ENCODE measurements around the gene WDR13. TPM values are rescaled to one million over a fixed set of nuclear protein-coding genes. Genes with fewer than 3 reads are reported as not detected.
A peak's percentile ranks its signal among the peaks of the same experiment; 100 is the strongest.

WDR13 gene
- total RNA-seq, 2 experiments from 2014 or later, result 48.5 to 53.5 TPM

DNA sequence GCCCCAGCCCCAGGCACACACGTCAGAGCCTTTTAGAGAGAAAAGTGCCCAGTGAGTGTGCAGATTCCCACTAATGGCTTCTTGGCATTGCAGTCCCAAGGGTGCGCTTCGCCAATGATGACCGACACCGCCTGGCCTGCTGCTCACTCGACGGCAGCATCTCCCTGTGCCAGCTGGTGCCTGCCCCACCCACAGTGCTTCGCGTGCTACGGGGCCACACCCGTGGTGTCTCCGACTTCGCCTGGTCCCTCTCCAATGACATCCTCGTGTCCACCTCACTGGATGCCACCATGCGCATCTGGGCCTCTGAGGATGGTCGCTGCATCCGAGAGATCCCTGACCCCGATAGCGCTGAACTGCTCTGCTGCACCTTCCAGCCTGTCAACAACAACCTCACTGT, 2.9 kb downstream of the WDR13 start:
- peaks cover 19% of the 10 kb centered on the region for H3K36me3 Mint-ChIP-seq (ENCODE audit: low read depth)
- ChIA-PET CTCF (no interaction called here), POLR2A (no interaction called here)
- no peaks in the 10 kb centered on the region for H3K9me3 Mint-ChIP-seq
- H3K27me3 Mint-ChIP-seq, result no peaks in the 10 kb centered on the region
- no peak overlapping the region for H3K4me3 Mint-ChIP-seq
- DNase-seq, result no peak
- peaks cover 9% of the 10 kb centered on the region for H3K4me1 Mint-ChIP-seq
- no peak overlapping the region for H3K27ac Mint-ChIP-seq

GRCh38 chrX:48601741-48602394, 4.6 kb downstream of the WDR13 start:
- no peaks in the 10 kb centered on the region for H3K27me3 Mint-ChIP-seq
- POLR2A ChIA-PET, result no interaction called here

DNA sequence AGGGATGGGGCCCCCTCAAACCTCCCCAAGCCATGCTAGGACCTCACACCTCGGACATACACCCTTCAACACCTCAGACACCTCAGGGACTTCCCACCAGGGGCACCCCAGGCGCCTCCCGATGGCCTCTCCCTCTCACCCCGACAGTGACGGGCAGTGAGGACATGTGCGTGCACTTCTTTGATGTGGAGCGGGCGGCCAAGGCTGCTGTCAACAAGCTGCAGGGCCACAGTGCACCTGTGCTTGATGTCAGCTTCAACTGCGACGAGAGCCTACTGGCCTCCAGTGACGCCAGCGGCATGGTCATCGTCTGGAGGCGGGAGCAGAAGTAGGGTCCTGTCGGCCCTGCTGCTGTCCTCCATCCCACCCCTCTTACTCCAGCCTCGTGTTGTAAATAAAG, 7.4 kb downstream of the WDR13 start:
- ChIA-PET CTCF (no interaction called here), POLR2A (no interaction called here)
- Mint-ChIP-seq H3K36me3 (ENCODE audit: low read depth) (peaks cover 8% of the 10 kb centered on the region), H3K4me1 (no peaks in the 10 kb centered on the region), H3K27ac (no peak overlapping the region), H3K27me3 (no peaks in the 10 kb centered on the region), H3K4me3 (no peak overlapping the region), H3K9me3 (no peaks in the 10 kb centered on the region)
- DNase-seq, result no peak

More at GRCh38 chrX:48601741-48602394, 4.6 kb downstream of the WDR13 start:
- DNase-seq, result no peak
- Mint-ChIP-seq H3K27ac (no peak overlapping the region), H3K4me3 (no peak overlapping the region), H3K9me3 (no peaks in the 10 kb centered on the region), H3K4me1 (peaks cover 9% of the 10 kb centered on the region), H3K36me3 (ENCODE audit: low read depth) (peaks cover 20% of the 10 kb centered on the region)
- CTCF ChIA-PET, result no interaction called here

DNA sequence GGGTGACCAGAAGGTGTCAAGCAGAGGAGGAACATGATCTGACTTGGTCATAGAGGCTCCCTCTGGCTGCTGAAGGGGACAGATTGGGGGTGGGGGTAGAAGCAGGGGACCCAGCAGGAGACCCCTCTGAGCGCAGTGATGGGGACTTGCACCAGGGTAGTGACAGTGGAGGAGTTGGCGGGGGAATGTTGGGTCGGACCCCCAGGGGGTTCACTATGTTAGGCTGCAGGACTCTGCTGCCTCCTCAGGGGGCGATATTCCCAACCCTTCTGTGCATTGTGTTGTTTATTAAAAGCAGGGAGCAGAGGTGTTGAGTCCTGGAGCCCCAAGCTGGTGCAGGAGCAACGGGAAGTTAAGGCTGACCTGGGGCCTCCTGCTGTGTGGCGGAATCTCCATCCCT, 8.8 kb downstream of the WDR13 start:
- Mint-ChIP-seq H3K4me3 (no peak overlapping the region), H3K27me3 (no peaks in the 10 kb centered on the region), H3K27ac (no peak overlapping the region), H3K36me3 (ENCODE audit: low read depth) (peaks cover 8% of the 10 kb centered on the region), H3K4me1 (no peaks in the 10 kb centered on the region), H3K9me3 (no peaks in the 10 kb centered on the region)
- ChIA-PET POLR2A (no interaction called here), CTCF (interaction anchor here (0.7 kb wide), 1 partner anchor 42 kb away, joined by 3 read pairs; no protein-coding TSS in a partner anchor)
- DNase-seq, result no peak

GRCh38 chrX:48611703-48612102, 14.4 kb downstream of the WDR13 start:
- ChIA-PET CTCF (no interaction called here), POLR2A (no interaction called here)
- H3K9me3 Mint-ChIP-seq, result no peaks in the 10 kb centered on the region
- H3K27me3 Mint-ChIP-seq, result no peaks in the 10 kb centered on the region
- no peaks in the 10 kb centered on the region for H3K36me3 Mint-ChIP-seq (ENCODE audit: low read depth)
- no peak overlapping the region for H3K27ac Mint-ChIP-seq
- H3K4me1 Mint-ChIP-seq, result no peaks in the 10 kb centered on the region
- no peak for DNase-seq
- H3K4me3 Mint-ChIP-seq, result no peak overlapping the region

GRCh38 chrX:48613502-48614160, 16.3 kb downstream of the WDR13 start:
- Mint-ChIP-seq H3K27me3 (no peaks in the 10 kb centered on the region), H3K4me3 (no peak overlapping the region), H3K9me3 (no peaks in the 10 kb centered on the region), H3K36me3 (ENCODE audit: low read depth) (no peaks in the 10 kb centered on the region), H3K27ac (no peak overlapping the region), H3K4me1 (no peaks in the 10 kb centered on the region)
- no peak for DNase-seq
- ChIA-PET POLR2A (no interaction called here), CTCF (no interaction called here)

GRCh38 chrX:48616576-48616975, 19.3 kb downstream of the WDR13 start:
- ChIA-PET POLR2A (no interaction called here), CTCF (no interaction called here)
- H3K9me3 Mint-ChIP-seq, result no peaks in the 10 kb centered on the region
- no peak overlapping the region for H3K27ac Mint-ChIP-seq
- H3K4me3 Mint-ChIP-seq, result no peak overlapping the region
- no peak for DNase-seq
- H3K27me3 Mint-ChIP-seq, result no peaks in the 10 kb centered on the region
- no peaks in the 10 kb centered on the region for H3K4me1 Mint-ChIP-seq
- H3K36me3 Mint-ChIP-seq (ENCODE audit: low read depth), result no peaks in the 10 kb centered on the region

DNA sequence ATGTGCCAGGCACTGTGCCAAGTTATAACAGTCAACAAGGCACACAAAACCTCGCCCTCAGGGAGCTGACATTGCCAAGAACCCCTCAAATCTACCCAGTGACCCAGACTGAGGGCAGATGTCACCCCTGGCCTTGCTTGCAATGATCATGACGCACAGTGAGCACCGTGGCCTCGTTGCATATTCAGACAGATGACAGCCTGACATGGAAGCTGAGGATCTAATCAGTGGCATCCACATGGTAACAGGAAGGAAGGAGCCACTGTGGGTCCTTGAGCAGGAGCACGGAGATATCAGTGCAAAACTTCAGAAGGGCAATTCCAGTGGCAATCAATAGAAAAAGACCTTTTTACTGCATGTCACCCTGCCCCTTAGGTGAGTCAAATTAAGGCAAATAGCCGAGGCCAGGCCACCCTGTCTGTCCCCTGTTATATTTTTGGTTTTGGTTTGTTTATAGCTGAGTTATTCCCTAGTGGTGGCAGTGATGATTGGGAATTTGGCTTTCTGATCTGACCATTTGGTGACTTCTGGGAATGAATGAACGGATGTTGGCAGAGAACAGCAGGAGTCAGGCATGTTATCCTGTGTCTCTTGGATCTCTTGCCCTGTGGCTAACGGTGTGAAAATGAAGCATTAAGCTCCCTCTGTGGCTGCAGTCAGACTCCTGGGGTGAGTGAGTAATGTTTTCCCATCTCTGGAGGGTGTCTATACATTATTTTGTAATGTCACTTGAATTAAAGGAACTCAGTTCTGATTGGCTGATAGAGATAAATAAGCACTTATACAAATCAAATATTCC, 20.4 kb downstream of the WDR13 start:
- Mint-ChIP-seq H3K4me1 (no peaks in the 10 kb centered on the region), H3K9me3 (no peaks in the 10 kb centered on the region), H3K4me3 (no peak overlapping the region), H3K27me3 (no peaks in the 10 kb centered on the region), H3K27ac (no peak overlapping the region), H3K36me3 (ENCODE audit: low read depth) (no peaks in the 10 kb centered on the region)
- POLR2A ChIA-PET, result no interaction called here
- DNase-seq, result no peak
- CTCF ChIA-PET, result no interaction called here

DNA sequence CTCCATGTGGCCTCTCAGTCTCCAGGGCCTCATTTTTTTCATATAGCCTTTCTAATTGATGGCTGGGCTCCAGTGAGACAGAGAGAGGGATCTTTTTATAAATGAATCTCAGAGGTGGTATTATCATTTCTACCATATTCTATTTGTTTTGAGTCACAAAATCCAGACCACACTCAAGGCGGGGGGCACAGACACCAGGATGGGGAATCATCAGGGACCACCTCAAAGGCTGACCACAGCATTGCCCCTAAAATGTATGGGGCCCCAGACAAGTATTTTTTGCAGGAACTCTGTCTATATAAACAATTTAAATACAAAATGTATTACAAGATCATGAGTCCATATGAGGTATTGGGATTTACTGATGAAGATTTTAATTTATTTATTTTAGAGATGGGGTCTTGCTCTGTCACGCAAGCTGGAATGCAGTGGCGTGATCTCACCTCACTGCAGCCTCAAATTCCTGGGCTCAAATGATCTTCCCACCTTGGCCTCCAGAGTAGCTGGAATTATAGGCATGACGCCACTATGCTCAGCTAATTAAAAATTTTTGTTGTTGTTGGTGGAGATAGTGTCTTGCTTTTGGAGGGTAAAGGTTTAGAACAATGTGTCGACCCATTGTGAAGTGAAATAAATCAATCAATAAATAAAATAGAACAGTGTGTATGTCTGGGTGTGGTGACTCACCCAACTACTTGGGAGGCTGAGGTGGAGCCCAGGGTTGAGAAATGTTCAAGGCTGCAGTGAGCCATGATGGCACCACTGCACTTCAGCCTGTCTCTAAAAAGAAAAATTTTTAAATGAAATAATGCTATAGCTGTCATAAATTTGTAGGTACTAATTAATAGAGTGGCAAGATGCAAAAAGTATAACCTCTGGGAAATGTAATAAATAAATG, 29.4 kb downstream of the WDR13 start:
- no peak overlapping the region for H3K4me3 Mint-ChIP-seq
- no peak for DNase-seq
- ChIA-PET CTCF (no interaction called here), POLR2A (no interaction called here)
- peaks cover 6% of the 10 kb centered on the region for H3K4me1 Mint-ChIP-seq
- no peak overlapping the region for H3K27ac Mint-ChIP-seq
- no peaks in the 10 kb centered on the region for H3K36me3 Mint-ChIP-seq (ENCODE audit: low read depth)
- H3K9me3 Mint-ChIP-seq, result no peaks in the 10 kb centered on the region
- no peaks in the 10 kb centered on the region for H3K27me3 Mint-ChIP-seq

GRCh38 chrX:48631376-48632090, 34.2 kb downstream of the WDR13 start:
- Mint-ChIP-seq H3K9me3 (no peaks in the 10 kb centered on the region), H3K36me3 (ENCODE audit: low read depth) (no peaks in the 10 kb centered on the region), H3K4me1 (peaks cover 12% of the 10 kb centered on the region), H3K27ac (peak overlapping the region; percentile 16), H3K27me3 (no peaks in the 10 kb centered on the region), H3K4me3 (peak overlapping the region; percentile 17)
- CTCF ChIA-PET, result interaction anchor here (1.5 kb wide), 3 partner anchors 17 to 266 kb away, joined by 3 to 6 read pairs (median 3); partner anchors contain the start of genes PQBP1 and TIMM17B
- DNase-seq, result peak; percentile 80
- POLR2A ChIA-PET, result interaction anchor here (0.8 to 1.5 kb wide), 5 partner anchors 45 to 410 kb away, joined by 3 to 5 read pairs (median 4); partner anchors contain the start of gene HDAC6

GRCh38 chrX:48632207-48632606, 34.9 kb downstream of the WDR13 start:
- POLR2A ChIA-PET, result interaction anchor here (0.8 to 1.5 kb wide), 4 partner anchors 44 to 410 kb away, joined by 3 to 5 read pairs (median 4); partner anchors contain the start of gene HDAC6
- H3K9me3 Mint-ChIP-seq, result no peaks in the 10 kb centered on the region
- peaks cover 16% of the 10 kb centered on the region for H3K4me1 Mint-ChIP-seq
- no peak for DNase-seq
- no peak overlapping the region for H3K27ac Mint-ChIP-seq
- CTCF ChIA-PET, result interaction anchor here (1.5 kb wide), 3 partner anchors 16 to 265 kb away, joined by 3 to 6 read pairs (median 3); partner anchors contain the start of genes PQBP1 and TIMM17B
- H3K36me3 Mint-ChIP-seq (ENCODE audit: low read depth), result no peaks in the 10 kb centered on the region
- H3K4me3 Mint-ChIP-seq, result no peak overlapping the region
- no peaks in the 10 kb centered on the region for H3K27me3 Mint-ChIP-seq

- Mint-ChIP-seq H3K4me3 (no peak overlapping the region), H3K4me1 (peaks cover 13% of the 10 kb centered on the region), H3K9me3 (no peaks in the 10 kb centered on the region), H3K27me3 (no peaks in the 10 kb centered on the region), H3K27ac (no peak overlapping the region), H3K36me3 (ENCODE audit: low read depth) (no peaks in the 10 kb centered on the region)
- no peak for DNase-seq
- POLR2A ChIA-PET, result no interaction called here
- CTCF ChIA-PET, result no interaction called here
These were observed 39.0 kb downstream of the WDR13 start for GRCh38 chrX:48636301-48636700.
